ENCODE data around the gene NSD2. TPM values are rescaled to one million over a fixed set of nuclear protein-coding genes. Genes with fewer than 3 reads are reported as not detected.

The NSD2 gene
- total and polyA plus RNA-seq, 12 donors = 11.1 to 187 (median 25.2) TPM

DNA sequence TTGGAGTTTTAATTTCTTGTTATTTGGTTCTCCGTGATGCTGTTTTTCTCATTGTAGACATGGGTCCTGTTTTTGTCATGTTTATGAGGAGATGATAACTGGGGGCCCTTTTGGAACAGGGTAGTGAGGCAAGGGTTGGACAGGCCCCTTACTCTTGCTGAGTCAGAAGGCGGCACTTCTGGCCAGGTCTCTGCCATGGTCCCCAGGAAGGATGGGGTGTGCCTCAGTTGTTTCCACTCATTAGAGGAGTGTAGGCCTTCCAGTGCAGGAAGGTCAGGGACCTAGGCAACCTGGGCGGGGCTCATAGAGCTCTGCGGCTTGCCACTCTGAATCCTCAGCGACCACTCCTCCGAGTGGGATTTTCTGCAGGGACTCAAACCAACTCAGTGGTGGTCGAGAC lies 69.4 kb downstream of the NSD2 start:
- H3K36me3 ChIP-seq (replicated peaks in 1 of 2) = peaks cover 0 to 13% of the 10 kb centered on the region in 2 donors

GRCh38 chr4:1943928-1944327 lies 72.7 kb downstream of the NSD2 start:
- DNase-seq = no peak
- H3K36me3 ChIP-seq (replicated peaks in 1 of 2) = peaks cover 0 to 10% of the 10 kb centered on the region in 2 donors
- H3K27ac ChIP-seq = no peak overlapping the region
- intact Hi-C loops (cut with DNase I) = no loop called here
- WGBS, 4 donors = 94 to 98% (median 97%) methylated on average over 7 of the region's 7 CpGs
- H3K9me3 ChIP-seq (replicated peaks in 1 of 3) = no peaks in the 10 kb centered on the region
- H3K4me3 ChIP-seq = no peak overlapping the region
- no peaks in the 10 kb centered on the region for H3K27me3 ChIP-seq
- TF ChIP-seq, protein P1, sequence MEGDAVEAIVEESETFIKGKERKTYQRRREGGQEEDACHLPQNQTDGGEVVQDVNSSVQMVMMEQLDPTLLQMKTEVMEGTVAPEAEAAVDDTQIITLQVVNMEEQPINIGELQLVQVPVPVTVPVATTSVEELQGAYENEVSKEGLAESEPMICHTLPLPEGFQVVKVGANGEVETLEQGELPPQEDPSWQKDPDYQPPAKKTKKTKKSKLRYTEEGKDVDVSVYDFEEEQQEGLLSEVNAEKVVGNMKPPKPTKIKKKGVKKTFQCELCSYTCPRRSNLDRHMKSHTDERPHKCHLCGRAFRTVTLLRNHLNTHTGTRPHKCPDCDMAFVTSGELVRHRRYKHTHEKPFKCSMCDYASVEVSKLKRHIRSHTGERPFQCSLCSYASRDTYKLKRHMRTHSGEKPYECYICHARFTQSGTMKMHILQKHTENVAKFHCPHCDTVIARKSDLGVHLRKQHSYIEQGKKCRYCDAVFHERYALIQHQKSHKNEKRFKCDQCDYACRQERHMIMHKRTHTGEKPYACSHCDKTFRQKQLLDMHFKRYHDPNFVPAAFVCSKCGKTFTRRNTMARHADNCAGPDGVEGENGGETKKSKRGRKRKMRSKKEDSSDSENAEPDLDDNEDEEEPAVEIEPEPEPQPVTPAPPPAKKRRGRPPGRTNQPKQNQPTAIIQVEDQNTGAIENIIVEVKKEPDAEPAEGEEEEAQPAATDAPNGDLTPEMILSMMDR (IDR thresholded peaks at IDR 0.05) = no peak
- H3K4me1 ChIP-seq (replicated peaks in 1 of 2) = peaks cover 8 to 12% of the 10 kb centered on the region in 2 donors

More for the DNA sequence above, 69.4 kb downstream of the NSD2 start:
- no peaks in the 10 kb centered on the region for H3K9me3 ChIP-seq (replicated peaks in 1 of 3)
- no peaks in the 10 kb centered on the region for H3K27me3 ChIP-seq
- no peak overlapping the region for H3K4me3 ChIP-seq
- H3K27ac ChIP-seq = peak overlapping the region in 1 of 5 donors; percentile 60
- WGBS, 4 donors = 90 to 95% (median 93%) methylated on average over 4 to 7 of the region's 7 CpGs
- no peak for DNase-seq
- peaks cover 8 to 12% of the 10 kb centered on the region in 2 donors for H3K4me1 ChIP-seq (replicated peaks in 1 of 2)
- TF ChIP-seq, protein P1 (IDR thresholded peaks at IDR 0.05) = no peak
- TF ChIP-seq POLR2A (IDR thresholded peaks at IDR 0.05) = no peak
- intact Hi-C loops (cut with DNase I) = no loop called here

DNA sequence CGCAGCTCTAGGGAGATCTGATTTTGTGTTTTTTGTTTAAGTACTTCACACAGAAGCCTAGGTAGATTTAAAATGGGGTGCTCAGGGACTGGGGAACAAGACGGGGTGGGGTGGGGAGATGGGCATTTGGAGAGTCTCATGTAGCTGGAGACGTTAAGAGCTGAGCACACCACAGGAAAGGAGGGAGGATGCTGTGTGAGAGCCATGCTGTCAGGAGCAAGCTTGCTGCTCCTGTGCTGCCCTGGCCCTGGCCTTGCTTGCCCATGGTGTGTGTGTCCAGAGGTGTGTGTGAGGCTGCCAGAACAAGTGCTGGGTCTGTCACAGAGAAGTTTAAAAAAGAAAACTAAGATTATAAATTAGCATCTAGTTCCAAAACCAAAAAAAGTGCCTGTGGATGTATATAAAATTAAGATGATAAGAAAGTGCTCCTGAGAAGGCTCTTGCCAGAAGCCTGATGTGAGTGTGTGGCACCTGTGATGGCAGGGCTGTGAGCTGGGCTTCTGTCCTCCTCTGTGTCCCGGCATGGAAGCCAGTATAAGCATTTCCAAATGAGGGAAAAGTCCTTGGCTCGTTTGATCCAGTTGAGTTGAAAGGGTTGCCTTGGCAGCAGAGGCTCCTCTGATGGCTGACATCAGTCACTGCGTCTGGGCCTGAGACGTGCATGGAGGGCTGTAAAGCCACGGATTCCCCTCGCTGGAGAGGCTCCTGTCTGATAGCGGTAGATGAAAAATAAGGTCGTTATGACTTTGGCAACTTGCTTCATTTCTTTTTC lies 74.1 kb downstream of the NSD2 start:
- no peak overlapping the region for H3K27ac ChIP-seq
- intact Hi-C loops (cut with DNase I) = no loop called here
- no peak overlapping the region for H3K4me3 ChIP-seq
- WGBS, 4 donors = 46 to 55% (median 53%) methylated on average over 11 of the region's 11 CpGs
- peaks cover 4 to 5% of the 10 kb centered on the region in 2 donors for H3K4me1 ChIP-seq (replicated peaks in 1 of 2)
- peaks cover 0 to 10% of the 10 kb centered on the region in 2 donors for H3K36me3 ChIP-seq (replicated peaks in 1 of 2)
- TF ChIP-seq POLR2A (IDR thresholded peaks at IDR 0.05) = no peak
- TF ChIP-seq, protein P1 (IDR thresholded peaks at IDR 0.05) = no peak
- no peaks in the 10 kb centered on the region for H3K27me3 ChIP-seq
- peak in 4 of 7 donors; percentile 28 to 43 (median 33) for DNase-seq
- no peaks in the 10 kb centered on the region for H3K9me3 ChIP-seq (replicated peaks in 1 of 3)

- Histone ChIP-seq H3K4me1 (replicated peaks in 1 of 2) (peaks cover 0 to 4% of the 10 kb centered on the region in 2 donors), H3K9me3 (replicated peaks in 1 of 3) (no peaks in the 10 kb centered on the region), H3K27ac (no peak overlapping the region), H3K27me3 (no peaks in the 10 kb centered on the region), H3K36me3 (replicated peaks in 1 of 2) (peaks cover 0 to 10% of the 10 kb centered on the region in 2 donors), H3K4me3 (no peak overlapping the region)
- DNase-seq = no peak
- 98 to 100% (median 99%) methylated on average over 1 of the region's 1 CpG for WGBS, 4 donors
- no peak for TF ChIP-seq POLR2A (IDR thresholded peaks at IDR 0.05)
- TF ChIP-seq, protein P1 (IDR thresholded peaks at IDR 0.05) = no peak
- intact Hi-C loops (cut with DNase I) = no loop called here
Observed at GRCh38 chr4:1945912-1946311, 74.7 kb downstream of the NSD2 start.
